Measurements from ENCODE around the gene RPAP3. TPM values are rescaled to one million over a fixed set of nuclear protein-coding genes. Genes with fewer than 3 reads are reported as not detected.
"Not testable (repeated sequence)": the region's sequence is repeated elsewhere in the genome, so short reads cannot be mapped to it uniquely, and the experiment has no call there.

Gene RPAP3
- total and polyA plus RNA-seq, 12 donors: 4.8 to 28.0 (median 20.9) TPM

DNA sequence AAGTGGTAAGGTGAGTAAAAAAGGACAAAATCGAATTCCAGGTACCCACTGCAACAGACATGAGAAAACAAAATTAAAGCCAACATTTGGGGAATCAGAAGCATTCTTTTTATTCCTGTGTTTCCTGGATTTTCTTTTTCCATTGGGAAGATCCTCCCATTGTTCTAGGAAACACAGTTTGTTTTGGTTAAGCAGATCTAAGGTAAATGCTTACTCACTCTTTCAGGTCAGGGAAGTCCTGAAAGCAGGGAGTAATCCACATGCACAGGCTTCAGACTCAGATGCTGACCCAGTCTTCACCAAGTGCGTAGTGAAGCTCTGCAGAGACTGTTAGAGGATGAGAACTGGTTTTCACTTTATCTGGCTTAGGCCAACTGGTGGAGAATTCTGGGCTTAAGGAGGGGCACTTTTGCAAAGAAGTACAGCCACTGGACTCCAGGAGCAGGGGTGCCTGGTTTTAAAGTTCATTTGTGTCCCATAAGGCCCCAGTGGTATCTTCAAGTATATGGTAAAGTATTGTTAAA is 57.7 kb downstream of the RPAP3 start:
- DNase-seq (no peak), ATAC-seq (no peak)
- intact Hi-C loops (cut with DNase I): loop anchor here in 1 of 10 donors (5.0 kb wide), 1 partner anchor 194 kb away; no protein-coding TSS in a partner anchor
- Histone ChIP-seq H3K4me1 (peaks cover 0 to 23% (median 13%) of the 10 kb centered on the region in 9 donors), H3K9me3 (peaks cover 0 to 20% (median 8%) of the 10 kb centered on the region in 11 donors), H3K27ac (no peak overlapping the region), H3K36me3 (peaks cover 0 to 6% (median 0%) of the 10 kb centered on the region in 9 donors), H3K27me3 (no peaks in the 10 kb centered on the region), H3K4me3 (no peak overlapping the region)
- WGBS, 2 donors: 82 to 94% methylated on average over 2 of the region's 2 CpGs
- TF ChIP-seq, protein P1, sequence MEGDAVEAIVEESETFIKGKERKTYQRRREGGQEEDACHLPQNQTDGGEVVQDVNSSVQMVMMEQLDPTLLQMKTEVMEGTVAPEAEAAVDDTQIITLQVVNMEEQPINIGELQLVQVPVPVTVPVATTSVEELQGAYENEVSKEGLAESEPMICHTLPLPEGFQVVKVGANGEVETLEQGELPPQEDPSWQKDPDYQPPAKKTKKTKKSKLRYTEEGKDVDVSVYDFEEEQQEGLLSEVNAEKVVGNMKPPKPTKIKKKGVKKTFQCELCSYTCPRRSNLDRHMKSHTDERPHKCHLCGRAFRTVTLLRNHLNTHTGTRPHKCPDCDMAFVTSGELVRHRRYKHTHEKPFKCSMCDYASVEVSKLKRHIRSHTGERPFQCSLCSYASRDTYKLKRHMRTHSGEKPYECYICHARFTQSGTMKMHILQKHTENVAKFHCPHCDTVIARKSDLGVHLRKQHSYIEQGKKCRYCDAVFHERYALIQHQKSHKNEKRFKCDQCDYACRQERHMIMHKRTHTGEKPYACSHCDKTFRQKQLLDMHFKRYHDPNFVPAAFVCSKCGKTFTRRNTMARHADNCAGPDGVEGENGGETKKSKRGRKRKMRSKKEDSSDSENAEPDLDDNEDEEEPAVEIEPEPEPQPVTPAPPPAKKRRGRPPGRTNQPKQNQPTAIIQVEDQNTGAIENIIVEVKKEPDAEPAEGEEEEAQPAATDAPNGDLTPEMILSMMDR (IDR thresholded peaks at IDR 0.05): no peak

DNA sequence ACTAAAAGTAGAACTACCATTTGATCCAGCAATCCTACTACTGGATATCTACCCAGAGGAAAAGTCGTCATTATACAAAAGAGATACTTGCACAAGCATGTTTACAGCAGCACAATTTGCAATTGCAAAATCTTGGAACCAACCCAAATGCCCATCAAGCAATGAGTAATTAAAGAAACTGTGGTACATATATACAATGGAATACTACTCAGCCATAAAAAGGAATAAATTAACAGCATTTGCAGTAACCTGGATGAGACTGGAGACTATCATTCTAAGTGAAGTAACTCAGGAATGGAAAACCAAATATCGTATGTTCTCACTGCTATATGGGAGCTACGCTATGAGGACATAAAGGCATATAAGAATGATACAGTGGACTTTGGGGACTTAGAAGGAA is 63.5 kb downstream of the RPAP3 start:
- peaks cover 0 to 75% (median 11%) of the 10 kb centered on the region in 11 donors for H3K9me3 ChIP-seq
- H3K27ac ChIP-seq; H3K4me3 ChIP-seq; H3K27me3 ChIP-seq; ATAC-seq; H3K36me3 ChIP-seq; DNase-seq; H3K4me1 ChIP-seq; intact Hi-C loops (cut with DNase I): not testable (repeated sequence)
- 97 to 98% methylated on average over 3 of the region's 3 CpGs for WGBS, 2 donors

DNA sequence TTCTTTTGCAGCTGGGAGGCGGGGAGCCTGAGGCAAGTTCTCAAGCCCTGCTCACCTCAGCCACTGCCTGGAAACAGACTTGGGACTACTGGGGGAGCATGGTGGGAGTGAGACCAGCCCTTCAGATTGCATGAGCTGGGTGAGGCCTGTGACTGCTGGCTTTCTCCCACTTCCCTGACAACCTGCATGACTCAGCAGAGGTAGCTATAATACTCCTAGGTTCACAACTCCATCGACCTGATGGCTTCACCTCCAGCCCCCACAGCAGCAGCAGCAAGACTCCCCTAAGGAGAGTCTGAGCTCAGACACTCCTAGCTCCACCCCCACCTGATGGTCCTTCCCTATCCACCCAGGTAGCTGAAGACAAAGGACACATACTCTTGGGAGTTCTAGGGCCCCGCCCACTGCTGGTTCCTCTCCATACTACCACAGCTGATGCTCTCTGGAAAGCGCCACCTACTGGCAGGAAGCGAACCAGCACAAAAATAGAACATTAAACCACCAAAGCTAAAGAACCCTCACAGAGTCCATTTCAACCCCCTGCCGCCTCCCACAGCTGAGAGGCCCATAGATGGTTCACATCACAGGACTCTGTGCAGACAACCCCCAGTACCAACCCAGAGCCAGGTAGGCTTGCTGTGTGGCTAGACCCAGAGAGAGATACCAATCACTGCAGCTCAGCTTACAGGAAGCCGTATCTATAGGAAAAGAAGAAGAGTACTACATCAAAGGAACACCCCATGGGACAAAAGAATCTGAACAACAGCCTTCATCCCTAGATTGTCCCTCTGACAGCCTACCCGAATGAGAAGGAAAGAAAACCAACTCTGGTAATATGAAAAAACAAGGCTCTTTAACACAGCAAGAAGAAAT is 68.7 kb downstream of the RPAP3 start:
- DNase-seq: peak in 1 of 2 donors; percentile 15
- intact Hi-C loops (cut with DNase I): no loop called here
- no peak overlapping the region for H3K4me3 ChIP-seq
- H3K27me3 ChIP-seq: no peaks in the 10 kb centered on the region
- 65 to 77% methylated on average over 8 of the region's 8 CpGs for WGBS, 2 donors
- peaks cover 0 to 4% (median 0%) of the 10 kb centered on the region in 9 donors for H3K36me3 ChIP-seq
- H3K4me1 ChIP-seq: no peaks in the 10 kb centered on the region
- ATAC-seq: no peak
- H3K9me3 ChIP-seq: peaks cover 0 to 45% (median 8%) of the 10 kb centered on the region in 11 donors
- no peak overlapping the region for H3K27ac ChIP-seq
- TF ChIP-seq, protein P1 (IDR thresholded peaks at IDR 0.05): peak in 7 of 9 donors; percentile 21 to 56 (median 35)

DNA sequence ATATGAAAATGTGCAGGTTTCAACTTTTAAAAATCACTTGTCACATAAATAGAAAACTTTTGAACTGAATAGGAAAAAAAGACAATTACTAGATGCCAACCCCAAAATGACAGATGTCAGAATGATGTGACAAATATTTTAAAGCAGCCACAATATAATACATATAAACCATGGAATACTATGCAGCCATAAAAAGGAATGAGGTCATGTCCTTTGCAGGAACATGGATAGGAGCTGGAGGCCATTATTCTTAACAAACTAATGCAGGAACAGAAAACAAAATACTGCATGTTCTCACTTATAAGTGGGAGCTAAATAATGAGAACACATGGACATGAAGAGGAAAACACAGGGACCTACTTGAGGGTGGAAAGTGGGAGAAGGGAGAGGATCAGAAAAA is 70.1 kb downstream of the RPAP3 start:
- H3K27ac ChIP-seq; H3K27me3 ChIP-seq; intact Hi-C loops (cut with DNase I); H3K4me1 ChIP-seq; ATAC-seq; H3K4me3 ChIP-seq; DNase-seq: not testable (repeated sequence)
- Histone ChIP-seq H3K9me3 (peaks cover 0 to 32% (median 8%) of the 10 kb centered on the region in 11 donors), H3K36me3 (peaks cover 0 to 11% (median 0%) of the 10 kb centered on the region in 9 donors)

DNA sequence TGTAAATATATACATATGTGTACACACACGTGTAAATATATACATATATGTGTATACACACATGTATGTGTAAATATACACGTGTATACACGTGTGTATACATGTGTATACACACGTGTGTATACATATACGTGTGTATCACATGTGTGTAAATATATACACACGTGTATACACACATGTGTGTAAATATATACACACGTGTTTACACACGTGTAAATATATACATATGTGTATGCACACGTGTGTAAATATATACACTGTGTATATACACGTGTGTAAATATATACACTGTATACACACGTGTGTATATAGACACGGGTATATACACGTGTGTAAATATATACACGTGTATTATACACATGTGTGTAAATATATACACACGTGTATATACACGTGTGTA is 71.7 kb downstream of the RPAP3 start:
- TF ChIP-seq, protein P1 (IDR thresholded peaks at IDR 0.05): no peak
- Histone ChIP-seq H3K9me3 (peaks cover 0 to 26% (median 5%) of the 10 kb centered on the region in 11 donors), H3K4me3 (no peak overlapping the region), H3K27ac (no peak overlapping the region), H3K36me3 (peaks cover 0 to 12% (median 0%) of the 10 kb centered on the region in 9 donors), H3K4me1 (no peaks in the 10 kb centered on the region), H3K27me3 (no peaks in the 10 kb centered on the region)
- intact Hi-C loops (cut with DNase I): no loop called here
- no peak for DNase-seq
- no peak for ATAC-seq
- 66 to 67% methylated on average over 16 of the region's 16 CpGs for WGBS, 2 donors

All from heart right ventricle (tissue), 16 donors.